HG03558 (cell line): ENCODE results near the gene KIAA0319L.
"Not testable (repeated sequence)": the region's sequence is repeated elsewhere in the genome, so short reads cannot be mapped to it uniquely, and the experiment has no call there.

Experiments
- ATAC-seq: cut with Tn5 transposase; IDR thresholded peaks from one replicate; pipeline ENCODE4 v1.9.1; 2021; ENCODE audit warnings: moderate number of reproducible peaks; ENCODE audit not compliant: unreplicated experiment; ENCODE audit errors: extremely low read depth

Gene KIAA0319L

DNA sequence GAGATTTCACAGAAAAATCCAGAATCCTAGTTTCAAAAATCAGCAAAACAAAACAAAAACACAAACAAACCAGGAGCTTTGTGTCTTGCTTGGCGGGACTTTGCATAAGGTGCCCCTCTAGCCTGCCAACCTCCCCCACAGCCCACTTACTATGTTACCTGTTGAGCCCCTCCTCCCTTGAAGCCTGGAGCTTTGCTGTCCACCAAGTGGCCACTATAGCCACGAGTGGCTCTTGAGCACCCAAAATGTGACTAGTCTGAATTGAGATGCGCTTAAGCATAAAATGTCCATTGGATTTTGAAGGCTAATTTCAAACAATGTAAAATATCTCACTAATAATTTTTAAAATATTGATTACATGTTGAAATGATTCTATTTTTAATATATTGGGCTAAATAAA, 28.1 kb upstream of the KIAA0319L start:
- ATAC-seq = no peak

DNA sequence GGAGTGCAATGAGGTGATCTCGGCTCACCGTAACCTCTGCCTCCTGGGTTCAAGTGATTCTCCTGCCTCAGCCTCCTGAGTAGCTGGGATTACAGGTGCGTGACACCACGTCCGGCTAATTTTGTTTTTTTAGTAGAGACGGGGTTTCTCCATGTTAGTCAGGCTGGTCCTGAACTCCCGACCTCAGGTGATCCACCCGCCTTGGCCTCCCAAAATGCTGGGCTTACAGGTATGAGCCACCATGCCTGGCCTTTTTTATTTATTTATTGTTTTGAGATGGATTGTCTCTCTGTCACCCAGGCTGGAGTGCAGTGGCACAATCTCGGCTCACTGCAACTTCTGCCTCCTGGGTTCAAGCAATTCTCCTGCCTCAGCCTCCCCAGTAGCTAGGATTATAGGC, 24.4 kb upstream of the KIAA0319L start:
- ATAC-seq = not testable (repeated sequence)

DNA sequence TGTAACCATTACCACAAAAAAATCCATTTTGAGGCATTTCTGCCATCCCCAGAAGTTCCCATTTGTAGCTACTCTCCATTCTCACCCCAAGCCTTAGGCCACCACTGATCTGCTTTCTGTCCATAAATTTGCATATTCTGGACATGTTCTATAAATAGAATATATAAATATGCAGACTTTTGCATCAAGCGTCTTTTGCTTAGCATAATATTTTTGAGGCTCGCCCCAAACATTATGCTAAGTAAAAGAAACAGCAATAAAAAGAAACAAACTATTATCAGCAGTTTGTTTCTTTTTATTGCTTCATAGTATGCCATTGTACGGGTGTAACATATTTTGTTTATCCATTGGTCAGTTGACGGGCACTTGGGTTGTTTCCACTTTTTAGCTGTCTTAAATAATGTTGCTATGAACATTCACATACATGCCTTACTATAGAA, 23.8 kb upstream of the KIAA0319L start:
- no peak for ATAC-seq

DNA sequence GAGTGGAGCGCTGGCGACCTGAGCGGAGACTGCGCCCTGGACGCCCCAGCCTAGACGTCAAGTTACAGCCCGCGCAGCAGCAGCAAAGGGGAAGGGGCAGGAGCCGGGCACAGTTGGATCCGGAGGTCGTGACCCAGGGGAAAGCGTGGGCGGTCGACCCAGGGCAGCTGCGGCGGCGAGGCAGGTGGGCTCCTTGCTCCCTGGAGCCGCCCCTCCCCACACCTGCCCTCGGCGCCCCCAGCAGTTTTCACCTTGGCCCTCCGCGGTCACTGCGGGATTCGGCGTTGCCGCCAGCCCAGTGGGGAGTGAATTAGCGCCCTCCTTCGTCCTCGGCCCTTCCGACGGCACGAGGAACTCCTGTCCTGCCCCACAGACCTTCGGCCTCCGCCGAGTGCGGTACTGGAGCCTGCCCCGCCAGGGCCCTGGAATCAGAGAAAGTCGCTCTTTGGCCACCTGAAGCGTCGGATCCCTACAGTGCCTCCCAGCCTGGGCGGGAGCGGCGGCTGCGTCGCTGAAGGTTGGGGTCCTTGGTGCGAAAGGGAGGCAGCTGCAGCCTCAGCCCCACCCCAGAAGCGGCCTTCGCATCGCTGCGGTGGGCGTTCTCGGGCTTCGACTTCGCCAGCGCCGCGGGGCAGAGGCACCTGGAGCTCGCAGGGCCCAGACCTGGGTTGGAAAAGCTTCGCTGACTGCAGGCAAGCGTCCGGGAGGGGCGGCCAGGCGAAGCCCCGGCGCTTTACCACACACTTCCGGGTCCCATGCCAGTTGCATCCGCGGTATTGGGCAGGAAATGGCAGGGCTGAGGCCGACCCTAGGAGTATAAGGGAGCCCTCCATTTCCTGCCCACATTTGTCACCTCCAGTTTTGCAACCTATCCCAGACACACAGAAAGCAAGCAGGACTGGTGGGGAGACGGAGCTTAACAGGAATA, 20.1 kb upstream of the KIAA0319L start:
- no peak for ATAC-seq

DNA sequence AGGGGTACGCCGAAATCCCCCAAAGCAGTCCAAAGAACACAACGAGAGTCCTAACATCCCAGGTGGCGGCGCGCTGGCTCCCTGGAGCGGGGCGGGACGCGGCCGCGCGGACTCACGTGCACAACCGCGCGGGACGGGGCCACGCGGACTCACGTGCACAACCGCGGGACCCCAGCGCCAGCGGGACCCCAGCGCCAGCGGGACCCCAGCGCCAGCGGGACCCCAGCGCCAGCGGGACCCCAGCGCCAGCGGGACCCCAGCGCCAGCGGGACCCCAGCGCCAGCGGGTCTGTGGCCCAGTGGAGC, 19.5 kb upstream of the KIAA0319L start:
- ATAC-seq = not testable (repeated sequence)

DNA sequence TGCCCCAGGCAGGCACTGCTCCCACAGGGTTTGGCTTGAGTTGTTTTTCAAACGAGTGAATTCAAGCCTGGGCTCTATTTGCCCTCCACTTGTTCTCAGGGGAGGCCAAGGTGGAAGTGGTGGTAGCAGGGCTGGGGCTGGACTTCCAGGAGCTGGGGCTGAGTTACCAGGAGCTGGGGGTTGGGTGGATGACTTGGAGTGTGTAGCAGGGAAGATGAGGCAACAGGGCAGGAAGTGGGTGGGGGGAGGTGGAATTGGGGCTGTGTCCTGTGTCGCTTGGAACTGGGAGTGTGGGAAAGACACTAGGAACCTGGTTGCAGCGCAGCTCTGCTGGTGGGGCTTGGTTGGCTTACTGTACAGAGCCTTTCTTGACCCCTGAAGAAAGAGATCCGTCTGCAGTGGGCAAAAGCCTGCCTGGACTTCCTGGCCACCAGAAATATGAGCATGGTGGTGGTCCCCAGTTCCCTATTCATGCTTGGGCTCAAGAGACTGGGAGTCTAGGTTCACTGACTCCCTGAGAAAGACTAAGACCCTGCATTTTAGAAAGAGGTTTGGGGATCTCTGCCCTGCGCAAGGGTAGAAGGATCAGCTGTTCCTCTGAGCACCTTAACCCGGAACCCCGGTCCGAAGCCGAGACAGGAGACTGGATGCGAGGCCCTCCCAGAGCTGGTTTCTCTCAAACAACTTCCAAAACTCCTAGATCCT, 19.0 kb upstream of the KIAA0319L start:
- ATAC-seq = no peak

DNA sequence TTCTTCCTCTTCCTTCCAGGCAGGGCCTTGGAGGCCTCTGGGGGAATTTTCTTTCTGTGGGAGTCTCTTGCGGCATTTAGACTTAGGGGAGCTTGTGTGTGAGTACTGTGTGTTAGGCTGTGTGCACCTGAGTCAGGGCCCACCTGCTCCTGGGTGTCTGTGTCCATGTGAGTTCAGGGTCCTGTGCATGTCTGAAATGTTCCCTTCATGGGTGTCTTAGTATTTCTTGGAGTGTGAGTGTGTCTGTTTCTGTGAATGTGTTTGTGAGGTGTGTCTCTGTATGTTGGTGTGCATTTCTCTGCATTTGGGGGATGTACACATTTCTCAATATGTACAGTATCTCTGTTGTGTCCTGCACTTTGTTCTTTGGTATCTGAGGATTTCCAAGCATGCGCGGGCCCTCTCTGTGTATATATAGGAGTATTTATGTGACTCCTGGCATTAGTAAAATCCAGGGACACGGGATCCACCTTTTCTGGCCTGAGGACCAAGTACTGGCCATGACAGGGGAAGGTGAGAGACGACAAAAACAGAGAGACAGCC, 18.3 kb upstream of the KIAA0319L start:
- no peak for ATAC-seq

DNA sequence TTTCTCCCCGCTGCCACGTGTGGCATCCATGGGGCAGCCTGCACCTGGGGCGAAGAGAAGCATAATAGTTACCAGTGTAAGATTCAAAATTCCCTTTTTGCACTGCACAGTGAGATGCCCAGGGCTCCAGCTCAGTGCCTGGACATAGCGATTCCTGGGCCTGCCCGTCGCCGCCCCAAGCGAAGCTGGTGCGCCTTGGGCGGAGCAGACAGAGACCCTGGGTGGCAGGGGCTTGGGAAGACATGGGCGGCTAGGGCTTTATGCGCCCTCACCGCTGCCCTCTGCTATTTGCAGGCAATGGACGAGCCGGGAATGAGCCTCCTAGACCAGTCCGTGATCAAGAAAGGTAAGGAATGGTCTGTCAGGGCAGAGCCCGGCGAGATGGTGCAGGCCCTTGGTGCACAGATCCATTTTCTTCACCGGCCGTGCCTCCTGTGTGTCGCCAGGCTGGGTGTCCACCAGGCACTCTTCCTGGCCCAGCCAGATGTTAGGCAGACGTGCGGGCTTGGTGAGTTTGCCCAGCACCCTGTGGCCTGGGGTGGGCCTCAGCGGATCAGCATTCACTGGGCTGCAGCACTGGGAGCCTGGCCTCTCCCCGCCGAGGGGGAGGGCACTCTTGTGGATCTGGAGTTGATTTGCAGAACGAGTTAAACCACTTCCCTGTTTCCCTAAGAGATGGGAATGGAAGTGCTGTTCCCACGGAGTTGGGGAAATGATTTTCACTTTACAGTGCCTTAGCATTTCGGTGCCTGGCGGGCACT, 17.6 kb upstream of the KIAA0319L start:
- no peak for ATAC-seq

DNA sequence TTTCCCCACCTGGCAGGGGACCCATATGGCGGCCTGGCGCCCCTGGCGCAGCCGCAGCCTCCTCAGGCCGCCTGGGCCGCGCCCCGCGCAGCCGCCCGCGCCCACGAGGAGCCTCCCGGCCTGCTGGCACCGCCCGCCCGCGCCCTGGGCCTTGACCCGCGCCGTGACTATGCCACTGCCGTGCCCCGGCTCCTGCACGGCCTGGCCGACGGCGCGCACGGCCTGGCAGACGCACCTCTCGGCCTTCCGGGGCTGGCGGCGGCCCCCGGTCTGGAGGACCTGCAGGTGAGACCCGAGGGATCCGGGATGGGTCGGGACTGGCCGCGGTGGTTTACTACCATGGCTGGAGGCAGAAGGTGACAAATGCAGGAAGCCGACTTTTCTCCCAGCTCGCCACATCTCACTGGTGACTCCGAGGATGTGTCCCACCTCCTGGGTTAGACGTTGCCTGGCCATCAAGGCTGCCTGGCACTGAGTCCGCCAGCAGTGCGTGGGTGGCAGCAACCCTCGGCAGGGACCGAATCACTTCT, 17.0 kb upstream of the KIAA0319L start:
- no peak for ATAC-seq

DNA sequence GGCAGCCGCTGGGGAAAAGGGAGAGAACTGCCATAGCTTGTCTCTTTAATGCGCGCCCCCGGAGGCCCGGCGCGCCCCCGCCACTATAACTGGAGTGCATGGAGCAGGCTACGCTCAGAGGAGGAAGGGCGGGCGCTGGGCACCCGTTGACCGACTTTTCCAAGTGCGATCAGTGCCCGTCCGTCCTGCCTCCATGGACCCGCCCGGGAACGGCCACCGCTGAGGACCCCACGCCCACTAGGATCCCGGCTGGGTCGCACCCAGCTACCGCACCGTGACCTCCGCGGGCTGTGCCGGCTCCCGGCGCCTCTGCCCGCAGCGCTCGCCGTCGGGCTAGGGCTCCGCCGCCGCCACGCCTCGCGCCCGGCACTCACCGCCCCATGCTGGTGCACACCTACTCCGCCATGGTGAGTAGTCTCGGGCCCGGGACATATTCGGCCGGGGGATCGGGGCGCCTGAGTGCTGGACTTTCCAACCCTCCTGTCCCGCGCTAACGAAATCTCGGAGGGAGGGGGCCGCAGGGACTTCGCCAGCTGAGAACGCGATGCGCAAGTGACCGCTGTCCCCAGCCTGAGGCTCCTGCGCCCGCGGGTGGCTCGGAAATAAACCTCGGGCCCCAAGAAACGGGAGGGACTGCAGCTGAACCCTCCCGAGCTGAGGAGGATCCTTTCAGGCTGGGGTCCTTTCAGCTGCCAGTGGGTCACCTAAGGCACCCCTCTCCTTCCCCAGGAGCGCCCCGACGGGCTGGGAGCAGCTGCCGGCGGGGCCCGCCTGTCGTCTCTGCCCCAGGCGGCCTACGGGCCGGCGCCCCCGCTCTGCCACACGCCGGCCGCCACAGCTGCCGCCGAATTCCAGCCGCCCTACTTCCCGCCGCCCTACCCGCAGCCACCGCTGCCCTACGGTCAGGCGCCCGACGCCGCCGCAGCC, 16.3 kb upstream of the KIAA0319L start, which contains the start of gene TFAP2E:
TFAP2E (plus strand) TSS at position 117 of the 927 bp plus-strand sequence; CDS start at position 381, 264 bp downstream.
- no peak for ATAC-seq

DNA sequence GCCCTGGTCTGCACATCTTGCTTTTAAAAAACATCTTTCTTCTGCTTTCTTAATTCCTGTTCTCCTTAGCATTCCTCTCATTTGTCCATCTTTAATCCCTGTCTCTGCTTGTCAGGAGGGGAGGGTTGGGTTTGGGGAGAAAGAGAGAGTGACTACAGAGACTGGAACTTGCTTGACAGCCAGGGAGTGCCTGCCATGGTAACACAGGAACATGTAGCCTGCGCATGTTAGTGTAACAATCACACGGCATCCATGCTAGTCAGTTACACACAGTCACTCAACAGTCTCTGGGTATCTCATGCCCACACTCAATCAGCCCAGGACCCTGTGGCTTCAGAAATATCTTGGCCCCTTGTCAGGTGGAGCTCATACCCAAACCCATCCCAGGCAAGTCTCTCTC, 15.1 kb upstream of the KIAA0319L start:
- no peak for ATAC-seq

DNA sequence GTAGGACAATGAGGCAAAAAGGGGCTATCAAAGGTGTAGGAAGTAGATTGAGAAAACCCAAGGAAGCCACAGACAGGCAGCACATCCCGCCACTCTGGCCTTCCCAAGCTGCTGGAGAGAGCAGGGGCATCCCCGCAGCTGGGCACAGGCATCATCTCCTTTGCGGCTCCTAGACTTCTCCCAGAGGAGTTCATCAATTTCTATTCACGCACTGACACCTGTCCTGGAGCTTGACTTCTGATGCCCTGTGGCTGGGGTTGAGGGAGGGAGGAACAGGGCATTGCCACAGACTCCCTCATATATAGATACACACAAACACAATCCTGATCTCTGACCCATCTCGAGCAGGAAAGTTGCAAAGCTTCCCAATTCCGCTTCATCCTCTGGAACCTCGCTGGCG, 14.1 kb upstream of the KIAA0319L start:
- ATAC-seq = no peak

DNA sequence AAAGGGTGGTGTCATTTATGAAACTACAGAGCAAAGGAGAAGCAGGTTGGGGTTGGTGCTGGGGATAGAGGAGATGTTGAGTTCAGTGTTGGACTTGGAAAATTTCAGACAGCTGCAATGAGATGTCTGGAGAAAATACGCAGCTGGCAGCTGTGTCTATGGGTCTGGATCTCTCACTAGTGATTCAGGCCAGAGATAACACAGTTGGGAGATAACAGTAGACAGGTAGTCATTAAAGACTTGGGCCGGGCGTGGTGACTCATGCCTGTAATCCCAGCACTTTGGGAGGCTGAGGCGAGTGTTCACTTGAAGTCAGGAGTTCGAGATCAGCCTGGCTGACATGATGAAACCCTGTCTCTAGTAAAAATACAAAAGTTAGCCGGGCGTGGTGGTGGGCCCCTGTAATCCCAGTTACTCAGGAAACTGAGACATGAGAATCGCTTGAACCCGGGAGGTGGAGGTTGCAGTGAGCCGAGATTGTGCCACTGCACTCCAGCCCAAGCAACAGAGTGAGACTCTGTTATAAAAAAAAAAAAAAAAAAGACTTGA, 13.5 kb upstream of the KIAA0319L start:
- ATAC-seq = no peak

DNA sequence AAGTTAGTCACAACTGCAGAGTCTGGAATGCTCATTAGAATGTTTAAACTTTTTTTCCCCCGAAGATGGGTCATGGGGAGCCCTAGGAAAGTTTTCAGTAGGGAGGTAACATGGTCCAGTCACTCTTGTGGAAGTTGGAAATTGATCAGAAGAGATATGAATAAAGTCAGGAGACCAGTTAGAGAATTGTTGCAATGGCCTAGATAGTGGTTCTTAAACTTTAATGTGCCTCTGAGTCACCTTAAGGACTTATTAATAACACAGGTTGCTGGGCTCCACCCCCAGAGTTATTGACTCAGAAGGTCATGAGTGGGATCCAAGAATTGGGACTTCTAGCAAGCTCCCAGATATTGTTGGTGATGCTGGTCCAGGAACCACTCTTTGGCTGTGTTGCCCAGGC, 12.7 kb upstream of the KIAA0319L start:
- ATAC-seq = no peak

DNA sequence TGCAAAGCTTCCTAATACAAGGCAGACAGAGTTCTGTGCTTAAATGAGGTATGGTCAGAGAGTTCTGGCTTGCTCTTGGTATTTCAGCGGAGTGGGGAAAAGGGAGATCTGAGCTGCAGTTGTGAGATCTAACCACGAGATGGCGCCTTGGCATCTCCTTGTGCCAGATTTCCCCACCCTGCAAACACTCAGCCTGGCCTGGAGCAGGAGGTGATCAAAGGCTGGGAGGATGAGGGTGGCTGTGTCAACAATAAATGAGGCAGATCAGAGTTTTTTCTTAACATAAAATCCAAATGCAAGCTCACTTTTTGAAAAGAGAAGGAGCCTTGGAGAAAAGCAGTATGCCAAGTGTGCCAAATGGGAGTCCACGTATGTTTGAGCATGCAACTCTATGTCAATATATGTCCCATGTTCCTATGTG, 11.8 kb upstream of the KIAA0319L start:
- ATAC-seq = no peak

DNA sequence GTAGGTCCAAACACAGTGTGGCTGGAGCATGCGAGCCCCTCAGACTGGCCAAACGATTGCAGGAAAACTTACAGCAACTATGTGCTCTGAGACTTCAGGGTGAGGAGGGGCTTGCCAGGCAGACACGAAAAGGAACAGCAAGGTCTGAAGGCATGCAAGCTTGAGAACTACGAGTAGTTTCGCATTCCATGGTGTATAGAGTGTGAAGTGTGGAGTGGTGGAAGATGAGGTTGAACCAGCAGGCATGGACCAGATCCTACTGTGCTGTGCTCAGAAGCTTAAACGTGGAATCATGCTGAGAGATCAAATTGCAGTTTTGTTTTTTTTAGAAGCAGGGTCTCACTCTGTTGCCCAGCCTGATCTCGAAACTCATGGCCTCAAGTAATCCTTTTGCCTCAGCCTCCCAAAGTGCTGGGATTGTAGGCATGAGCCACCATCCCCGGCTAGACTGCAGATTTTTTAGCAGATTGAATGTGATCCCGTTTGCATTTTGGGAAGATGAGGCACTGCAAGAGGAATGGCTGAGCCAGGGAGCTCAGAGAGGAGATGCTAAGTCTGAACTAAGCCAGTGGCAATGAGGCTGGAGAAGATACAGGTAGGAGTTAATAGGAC, 10.8 kb upstream of the KIAA0319L start:
- no peak for ATAC-seq

DNA sequence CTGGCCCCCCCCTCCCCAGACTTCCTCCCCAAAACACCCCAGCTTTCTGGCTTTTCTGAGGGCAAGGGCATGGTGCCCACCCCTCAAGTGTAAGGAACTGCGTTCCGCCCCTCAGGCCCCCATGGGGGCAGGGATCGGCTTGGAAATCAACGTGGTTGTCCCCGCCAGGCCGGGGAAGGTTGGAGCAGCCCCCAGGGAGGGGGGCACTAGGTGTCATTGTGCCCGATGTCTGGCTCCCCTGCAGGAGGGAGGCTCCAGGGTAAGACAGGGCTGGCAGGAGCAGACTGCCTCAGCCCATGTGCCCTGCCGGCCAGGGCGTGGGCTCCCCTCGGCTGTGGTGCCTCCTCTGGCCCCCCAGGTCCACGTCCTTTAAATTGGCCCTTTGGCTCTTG, 8.5 kb upstream of the KIAA0319L start:
- ATAC-seq = no peak

DNA sequence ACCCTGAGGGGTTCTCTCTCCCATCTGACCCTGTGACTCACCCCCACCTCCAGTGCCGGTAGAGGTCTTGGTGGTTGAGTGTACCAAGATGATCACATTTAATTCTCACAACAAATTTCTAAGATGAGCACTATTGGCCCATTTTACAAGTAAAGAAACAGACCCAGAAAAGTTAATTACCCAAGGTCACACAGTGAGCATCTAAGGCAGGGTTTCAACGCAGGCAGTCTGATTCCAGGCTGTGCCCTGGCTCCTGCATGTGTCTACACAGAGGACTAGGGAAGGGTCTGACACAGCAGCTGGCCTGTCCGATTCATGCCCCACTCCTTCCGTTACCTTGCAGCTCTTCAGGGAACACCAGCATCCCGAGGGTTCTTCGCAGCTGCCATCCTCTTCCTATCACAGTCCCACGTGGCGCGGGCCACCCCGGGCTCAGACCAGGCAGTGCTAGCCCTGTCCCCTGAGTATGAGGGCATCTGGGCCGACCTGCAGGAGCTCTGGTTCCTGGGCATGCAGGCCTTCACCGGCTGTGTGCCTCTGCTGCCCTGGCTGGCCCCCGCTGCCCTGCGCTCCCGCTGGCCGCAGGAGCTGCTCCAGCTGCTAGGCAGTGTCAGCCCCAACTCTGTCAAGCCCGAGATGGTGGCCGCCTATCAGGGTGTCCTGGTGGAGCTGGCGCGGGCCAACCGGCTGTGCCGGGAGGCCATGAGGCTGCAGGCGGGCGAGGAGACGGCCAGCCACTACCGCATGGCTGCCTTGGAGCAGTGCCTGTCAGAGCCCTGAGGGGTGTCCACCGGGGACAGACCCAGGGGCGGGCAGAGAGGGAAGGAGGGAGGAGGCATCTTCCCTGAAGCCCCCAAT, 7.9 kb upstream of the KIAA0319L start:
- ATAC-seq = no peak
